Stimulated activated CD4-positive, alpha-beta T cell treated with anti-CD3 and anti-CD28 coated beads, Interleukin-4, amount 100 ng/mL, for 48 hours (primary cell): ENCODE data around the gene RPL11.
A peak's percentile ranks its signal among the peaks of the same experiment; 100 is the strongest.
"Not testable (repeated sequence)": the region's sequence is repeated elsewhere in the genome, so short reads cannot be mapped to it uniquely, and the experiment has no call there.

Experiments used
- DNase-seq, 2 donors: peaks; one replicate each; pipeline ENCODE4 v3.0.0-alpha.2; 2020; ENCODE audit warnings: low read depth in 2 of 2

RPL11 gene

DNA sequence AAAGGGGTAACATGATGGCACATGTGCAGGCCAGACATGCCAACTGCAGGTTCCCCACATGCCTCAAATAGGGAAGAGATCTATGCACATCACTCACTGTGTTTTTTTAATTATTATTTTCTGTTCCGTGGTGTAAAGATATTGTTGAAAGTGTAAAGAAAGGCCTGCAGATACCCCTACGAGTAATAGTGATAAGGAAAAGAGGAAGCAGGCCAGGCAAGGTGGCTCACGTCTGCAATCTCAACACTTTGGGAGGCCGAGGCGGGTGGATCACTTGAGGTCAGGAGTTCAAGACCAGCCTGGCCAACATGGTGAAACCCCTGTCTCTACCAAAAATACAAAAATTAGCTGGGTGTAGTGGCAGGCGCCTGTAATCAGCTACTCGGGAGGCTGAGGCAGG lies 6.4 kb upstream of the RPL11 start:
- not testable (repeated sequence) for DNase-seq

DNA sequence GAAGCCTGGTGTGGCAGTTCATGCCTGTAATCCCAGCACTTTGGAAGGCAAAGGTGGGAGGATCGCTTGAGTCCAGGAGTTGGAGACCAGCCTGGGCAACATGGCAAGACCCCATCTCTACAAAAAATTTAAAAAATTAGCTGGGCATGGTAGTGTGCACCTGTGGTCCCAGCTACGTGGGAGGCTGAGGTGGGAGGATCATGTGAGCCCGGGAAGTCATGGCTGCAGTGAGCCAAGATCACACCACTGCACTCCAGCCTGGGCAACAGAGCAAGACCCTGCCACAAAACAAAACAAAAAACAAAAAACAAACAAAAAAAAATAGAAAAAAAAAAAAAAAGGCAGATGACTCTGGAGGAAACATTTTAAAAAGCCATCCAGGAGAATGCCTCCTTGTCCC lies 3.9 kb upstream of the RPL11 start:
- DNase-seq, result not testable (repeated sequence)

DNA sequence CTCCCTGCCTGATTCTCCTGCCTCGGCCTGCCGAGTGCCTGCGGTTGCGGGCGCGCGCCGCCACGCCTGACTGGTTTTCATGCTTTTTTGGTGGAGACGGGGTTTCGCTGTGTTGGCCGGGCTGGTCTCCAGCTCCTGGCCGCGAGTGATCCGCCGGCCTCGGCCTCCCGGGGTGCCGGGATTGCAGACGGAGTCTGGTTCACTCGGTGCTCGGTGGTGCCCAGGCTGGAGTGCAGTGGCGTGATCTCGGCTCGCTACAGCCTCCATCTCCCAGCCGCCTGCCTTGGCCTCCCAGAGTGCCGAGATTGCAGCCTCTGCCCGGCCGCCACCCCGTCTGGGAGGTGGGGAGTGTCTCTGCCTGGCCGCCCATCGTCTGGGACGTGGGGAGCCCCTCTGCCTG lies 3.3 kb upstream of the RPL11 start:
- DNase-seq, result not testable (repeated sequence)

DNA sequence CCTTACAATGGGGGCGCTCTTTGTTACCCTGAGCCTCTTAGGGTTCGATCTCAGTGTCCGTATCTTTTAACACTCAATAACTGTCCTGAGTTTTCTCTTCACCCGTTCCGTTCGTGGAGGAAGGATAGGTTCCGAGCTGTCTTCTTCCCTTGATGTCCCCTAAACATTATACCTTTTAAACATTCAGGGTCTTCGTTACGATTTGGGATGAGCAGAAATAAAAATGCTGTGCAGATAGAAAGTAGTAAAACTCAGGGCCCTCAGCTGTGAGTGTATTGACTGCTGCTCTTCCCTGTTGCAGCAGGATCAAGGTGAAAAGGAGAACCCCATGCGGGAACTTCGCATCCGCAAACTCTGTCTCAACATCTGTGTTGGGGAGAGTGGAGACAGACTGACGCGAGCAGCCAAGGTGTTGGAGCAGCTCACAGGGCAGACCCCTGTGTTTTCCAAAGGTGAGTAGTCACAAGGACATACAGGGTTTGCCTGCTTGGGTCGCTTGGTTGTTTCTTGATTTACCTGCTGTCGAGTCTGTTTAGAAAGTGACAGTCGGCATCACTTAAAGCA lies 784 bp downstream of the RPL11 start:
- DNase-seq, result no peak

DNA sequence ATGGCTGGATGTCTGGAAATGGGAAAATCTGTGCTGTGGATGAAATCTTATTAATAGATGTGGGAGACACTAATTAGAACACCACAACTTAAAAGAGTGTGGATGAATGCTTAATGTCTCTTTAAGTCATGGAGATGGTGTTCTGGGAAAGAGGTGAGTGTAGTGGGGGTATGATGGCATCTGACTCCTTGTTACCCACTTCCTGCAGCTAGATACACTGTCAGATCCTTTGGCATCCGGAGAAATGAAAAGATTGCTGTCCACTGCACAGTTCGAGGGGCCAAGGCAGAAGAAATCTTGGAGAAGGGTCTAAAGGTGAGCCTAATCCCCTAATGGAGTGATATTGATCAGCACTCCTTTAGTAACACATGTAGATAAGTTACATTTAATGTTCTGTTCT lies 2.0 kb downstream of the RPL11 start:
- no peak for DNase-seq

DNA sequence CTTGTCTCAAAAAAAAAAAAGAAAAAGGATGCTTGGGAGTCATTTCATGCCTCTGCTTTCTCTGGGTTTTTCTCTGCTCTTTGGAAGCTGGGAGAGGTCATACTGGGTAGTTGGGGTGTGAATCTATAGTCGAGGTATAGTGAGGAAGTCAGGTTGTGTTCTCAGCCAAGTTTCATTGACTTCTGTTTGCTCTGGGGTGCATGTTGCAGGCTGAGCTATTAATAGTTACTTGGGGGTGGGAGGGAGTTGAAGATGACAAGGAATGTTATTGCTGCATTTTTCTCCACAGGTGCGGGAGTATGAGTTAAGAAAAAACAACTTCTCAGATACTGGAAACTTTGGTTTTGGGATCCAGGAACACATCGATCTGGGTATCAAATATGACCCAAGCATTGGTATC lies 2.8 kb downstream of the RPL11 start:
- no peak for DNase-seq

DNA sequence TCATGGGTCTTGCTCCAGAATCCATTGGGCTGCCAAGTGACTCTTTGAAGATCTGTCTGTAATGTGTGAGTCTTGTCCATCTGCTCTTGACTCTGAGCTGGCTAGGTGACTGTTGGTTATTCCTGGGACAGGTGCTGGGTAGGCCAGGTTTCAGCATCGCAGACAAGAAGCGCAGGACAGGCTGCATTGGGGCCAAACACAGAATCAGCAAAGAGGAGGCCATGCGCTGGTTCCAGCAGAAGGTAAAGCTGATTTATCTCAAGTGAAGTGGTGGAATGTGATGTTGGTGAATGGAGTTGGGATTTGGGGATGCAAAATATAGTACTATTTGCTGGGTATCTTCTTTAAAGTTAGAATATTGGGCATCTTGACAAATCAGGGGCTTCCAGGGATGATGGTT lies 4.1 kb downstream of the RPL11 start:
- no peak for DNase-seq

DNA sequence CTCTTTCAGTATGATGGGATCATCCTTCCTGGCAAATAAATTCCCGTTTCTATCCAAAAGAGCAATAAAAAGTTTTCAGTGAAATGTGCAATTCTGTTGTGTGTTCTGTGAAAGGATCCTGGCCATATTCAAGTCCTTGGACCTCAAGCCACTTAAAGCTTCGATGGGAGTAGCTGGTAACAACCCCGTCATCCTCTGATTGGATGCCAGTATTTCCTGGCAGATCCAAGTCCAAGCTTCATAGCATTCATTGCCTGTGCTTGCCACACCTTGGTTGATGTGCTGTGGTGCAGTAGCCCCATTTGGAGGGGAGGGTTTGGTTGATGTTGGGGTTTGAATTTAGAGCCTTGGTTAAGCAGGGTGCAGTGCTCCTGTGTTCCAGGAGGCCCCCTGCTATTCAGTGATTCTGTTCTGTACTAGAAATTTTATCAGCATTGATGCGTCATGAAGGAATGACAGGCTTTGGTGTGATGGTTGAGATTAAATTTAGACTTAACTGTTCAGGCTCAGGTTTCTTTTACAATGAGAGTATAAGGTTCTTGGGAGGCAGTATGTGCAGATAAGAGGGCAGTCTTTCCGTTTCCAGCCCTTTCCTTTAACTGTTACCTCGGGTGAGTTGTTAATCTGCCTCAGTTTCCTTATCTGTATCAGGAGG lies 4.9 kb downstream of the RPL11 start:
- no peak for DNase-seq

DNA sequence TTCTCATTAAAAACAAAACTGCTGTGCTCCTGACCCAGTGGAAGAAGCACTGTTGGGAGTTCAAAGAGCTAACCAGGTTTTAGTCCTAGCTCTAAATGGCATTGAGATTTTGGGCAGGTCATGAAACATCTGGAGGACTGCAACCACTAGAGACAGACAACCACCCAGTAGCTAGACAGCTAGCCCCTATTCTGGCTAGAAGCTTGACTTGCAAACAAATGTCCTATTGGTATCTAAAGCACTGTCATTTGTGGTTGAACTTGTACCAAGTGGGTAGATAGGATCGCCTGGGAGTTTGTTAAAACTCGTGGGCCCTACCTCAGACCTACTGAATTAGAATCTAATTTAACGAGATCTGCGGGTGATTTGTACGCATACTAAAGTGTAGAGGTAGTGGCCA lies 6.9 kb downstream of the RPL11 start:
- no peak for DNase-seq

DNA sequence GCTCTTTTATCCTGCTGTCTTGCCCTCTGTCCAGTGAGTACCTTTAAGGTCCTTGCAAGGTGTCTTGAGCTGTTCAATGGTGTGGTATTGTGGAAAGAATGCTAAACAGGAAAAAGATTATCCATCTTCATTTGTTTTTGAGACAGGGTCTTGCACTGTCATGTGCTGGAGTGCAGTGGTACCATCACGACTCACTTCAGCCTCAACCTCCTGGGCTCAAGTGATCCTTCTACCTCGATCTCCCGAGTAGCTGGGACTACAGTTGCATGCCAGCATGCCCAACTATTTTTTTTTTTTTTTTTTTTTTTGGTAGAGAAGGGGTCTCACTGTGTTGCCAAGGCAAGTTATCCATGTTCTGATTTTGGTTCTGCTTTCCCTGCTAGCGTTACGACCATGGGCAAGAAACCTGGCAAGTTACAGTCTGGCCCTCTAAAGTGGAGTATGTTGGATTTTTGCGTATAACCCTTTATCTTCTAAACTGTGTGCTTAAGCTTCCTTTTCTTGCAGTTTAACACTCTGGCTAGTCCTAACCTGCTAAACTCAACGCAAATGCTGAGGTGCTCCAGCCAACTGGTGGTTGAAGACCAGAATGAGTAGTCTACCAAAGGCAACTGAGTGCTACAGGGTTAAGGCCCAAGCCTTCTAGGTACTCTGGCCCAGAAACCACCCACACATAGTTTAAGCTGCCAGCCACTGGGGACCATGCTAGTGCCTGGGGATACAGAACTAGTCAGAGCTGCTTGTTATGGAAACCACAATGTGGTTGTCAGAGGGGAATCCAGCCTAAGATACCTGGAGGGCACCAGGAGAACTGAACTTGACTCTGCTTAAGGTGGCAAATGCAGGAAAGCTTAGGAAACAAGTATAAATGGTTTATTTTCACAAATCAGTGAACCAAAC lies 7.9 kb downstream of the RPL11 start:
- peak in 1 of 2 donors; percentile 24 for DNase-seq

DNA sequence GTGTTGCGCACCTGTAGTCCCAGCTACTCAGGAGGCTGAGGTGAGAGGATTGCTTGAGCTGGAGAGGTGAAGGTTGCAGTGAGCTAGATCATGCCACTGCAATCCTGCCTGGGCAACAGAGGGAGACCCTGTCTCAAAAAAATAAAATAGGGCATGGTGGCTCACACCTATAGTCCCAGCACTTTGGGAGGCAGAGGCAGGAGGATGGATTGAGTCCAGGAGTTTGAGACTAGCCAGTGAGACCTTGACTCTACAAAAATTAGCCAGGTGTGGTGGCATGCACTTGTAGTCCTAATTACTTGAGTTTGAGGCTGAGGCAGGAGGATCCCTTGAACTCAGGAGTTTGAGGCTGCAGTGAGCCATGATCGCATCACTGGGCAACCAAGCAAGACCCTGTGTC lies 9.7 kb downstream of the RPL11 start:
- no peak for DNase-seq

DNA sequence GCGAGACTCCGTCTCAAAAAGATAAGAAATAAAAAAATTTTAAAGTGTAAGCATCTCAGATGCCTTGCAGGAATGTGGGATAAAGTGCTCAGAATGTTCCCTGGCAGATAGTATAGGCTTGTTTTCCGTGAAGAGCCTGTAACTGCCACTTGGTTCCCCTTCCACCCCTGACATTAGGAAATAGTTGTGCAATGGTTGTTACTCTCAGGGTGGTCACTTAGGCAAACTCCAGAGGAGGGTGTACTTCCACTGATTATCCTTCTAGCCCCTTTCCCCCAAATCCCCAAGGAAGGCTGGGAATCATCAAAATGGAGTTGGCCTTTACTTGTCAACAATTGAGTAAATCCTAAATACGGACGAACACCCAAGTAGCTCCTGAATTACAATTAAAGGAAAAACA lies 10.4 kb downstream of the RPL11 start:
- no peak for DNase-seq

DNA sequence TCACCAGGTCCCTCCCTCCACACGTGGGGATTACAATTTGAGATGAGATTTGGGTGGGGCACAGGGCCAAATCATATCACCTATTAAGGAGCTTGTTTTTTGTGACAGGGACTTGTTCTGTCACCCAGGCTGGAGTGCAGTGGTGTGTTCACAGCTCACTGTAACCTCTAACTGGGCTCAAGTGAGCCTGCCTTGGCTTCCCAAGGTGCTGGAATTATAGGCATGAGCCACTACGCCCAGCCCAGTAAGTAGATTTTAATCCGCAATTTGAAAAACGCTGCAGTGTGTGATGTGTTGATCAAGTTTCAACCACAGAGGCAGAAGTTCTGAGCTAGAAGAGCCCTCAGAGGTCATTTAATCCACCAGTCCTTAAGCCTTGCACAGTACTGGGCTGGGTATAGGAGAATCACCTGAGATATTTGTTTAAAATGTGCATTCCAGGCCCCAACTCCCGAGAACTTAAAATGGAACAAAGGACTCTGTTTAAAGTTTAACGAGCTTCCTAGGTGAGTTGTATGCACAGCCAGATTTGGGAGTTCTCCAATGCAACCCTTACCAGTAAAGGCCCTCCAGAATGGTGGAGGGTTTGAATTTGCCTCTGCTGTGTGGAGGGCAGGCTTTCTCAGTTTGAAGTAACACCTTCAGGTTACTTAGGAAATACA lies 13.4 kb downstream of the RPL11 start:
- DNase-seq, result no peak

DNA sequence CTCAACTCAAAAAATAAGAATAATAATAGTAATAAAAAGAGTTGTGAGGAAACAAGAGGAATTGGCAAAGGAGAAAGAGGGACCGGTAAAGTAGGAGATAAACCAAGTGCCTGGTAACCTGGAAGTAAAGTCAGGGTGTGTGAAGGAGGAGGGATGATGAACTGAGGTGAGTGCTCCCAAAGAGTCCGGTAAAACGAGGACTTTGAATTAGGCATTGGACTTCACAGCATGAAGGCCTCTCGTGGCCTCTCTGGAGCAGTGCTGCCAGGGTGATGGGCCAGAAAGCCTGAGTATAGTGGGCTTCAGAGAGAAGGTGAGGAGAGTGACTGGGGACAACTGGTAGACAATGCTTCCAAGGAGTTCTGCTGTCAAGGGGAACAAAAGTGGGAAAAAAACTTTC lies 17.6 kb downstream of the RPL11 start:
- no peak for DNase-seq

DNA sequence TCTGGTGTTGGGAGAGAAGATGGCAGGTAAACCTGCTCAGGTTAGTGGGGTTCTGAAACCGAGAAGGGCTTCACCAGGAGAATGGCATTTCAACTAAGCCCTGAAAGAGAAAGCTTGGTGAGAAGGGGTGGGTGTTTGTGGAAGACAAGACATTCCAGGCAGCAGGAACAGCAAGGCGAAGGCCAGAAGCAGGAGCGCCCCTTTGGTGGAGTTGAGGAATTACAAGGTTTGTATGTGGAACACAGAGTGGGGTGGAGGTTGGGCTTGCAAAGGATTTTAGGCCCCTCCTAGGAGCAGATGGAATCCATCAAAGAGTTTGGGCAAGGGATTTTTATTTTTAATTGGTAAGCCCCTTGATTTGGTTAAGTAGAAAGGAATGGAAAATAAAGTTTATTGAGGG lies 26.9 kb downstream of the RPL11 start:
- DNase-seq, result no peak

DNA sequence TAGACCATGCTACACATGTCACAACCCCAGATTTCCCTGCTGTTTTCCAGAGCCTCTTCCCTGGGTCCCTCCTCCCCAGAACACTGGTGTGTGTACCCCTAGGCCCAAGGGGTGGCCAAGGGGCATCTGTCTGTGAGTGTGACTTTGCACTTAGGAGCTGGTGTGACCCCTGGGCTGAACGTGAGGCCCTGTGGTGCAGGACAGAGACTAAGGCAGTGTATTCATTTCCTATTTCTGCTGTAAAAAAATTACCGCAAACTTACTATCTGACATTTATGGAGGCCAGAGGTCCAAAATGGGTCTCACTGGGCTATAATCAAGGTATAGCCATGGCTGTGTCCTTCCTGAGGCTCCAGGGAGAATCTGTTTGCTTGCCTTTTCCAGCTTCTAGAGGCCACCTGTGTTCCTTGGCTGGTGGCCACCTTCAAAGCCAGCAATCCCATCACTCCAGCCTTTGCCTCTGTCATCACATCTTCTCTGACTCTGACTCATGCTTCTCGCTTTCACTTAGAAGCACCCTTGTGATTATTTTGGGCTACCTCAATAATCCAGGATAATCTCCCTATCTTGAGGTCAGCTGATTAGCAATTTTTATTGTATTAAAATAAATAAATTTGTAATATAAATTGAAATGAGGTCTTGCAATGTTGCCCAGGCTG lies 27.7 kb downstream of the RPL11 start:
- DNase-seq, result no peak

DNA sequence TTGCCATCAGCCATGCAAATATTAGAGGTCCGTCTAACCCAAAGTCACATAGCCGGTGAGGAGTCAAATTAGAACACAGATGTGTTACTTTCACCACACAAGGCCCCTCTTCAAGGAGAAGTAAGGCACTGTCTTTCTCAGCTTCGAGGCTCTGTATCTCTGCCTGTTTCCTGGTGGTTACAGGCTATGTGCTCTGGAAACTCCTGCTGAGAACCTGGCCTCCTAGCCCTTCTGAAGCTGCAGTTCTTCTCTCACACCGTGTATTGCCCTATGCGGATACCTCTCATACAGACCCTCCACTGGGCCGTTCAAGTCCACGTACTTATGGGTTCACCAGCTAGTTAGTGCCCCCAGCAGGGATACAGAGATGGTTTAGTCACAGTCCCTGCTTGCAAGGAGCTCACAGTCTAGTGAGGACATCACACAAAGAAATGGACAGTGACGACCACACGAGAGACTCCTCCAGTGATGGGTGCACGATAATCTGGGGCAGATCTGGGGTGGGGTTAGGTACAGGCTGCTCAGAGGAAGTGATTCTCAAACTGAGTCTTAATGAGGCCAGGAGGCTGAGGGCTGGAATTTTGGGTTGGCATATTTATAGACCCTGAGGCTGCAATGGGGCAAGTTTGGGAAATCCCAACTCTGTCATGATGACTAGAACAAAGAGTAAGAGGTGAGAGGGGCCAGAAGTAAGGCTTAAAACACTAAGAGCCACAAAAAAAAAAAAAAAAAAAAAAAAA lies 28.8 kb downstream of the RPL11 start:
- peak in 1 of 2 donors; percentile 28 for DNase-seq

DNA sequence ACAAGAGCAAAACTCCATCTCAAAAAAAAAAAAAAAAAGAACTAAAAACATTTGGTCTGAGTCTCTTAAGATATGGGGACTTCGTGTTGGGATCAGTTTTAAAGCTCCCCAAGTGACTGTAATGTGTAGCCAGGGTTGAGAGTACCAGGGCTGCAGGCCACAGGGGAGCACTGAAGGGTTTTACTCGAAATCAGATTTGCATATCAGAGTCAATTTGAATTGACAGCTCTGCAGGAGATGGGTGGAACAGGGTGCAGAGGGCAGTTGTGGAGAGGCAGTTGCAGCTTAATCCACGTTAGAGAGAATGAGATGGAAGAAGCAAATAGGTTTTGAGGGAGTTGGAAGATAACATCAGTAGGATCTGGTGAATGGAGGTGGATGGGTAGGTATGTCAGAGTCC lies 31.0 kb downstream of the RPL11 start:
- DNase-seq, result no peak

DNA sequence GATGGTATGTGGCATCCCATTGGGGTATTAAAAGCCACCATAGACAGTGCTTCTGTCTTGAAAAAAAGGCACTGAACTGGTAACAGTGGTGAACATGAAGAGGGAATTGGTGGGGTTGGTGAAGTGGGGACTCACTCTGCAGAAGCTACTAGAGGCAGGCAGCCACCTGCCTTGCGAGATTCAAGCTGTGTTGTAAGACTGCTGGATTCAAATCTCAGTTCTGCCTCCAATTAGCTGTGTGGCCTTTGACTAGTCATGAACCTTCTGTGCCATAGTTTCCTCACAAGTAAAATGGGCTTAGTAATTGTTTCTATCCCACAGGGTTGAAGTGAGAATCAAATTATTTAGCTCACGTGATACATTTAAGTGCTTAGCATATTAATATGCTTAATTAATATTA lies 35.1 kb downstream of the RPL11 start:
- no peak for DNase-seq

DNA sequence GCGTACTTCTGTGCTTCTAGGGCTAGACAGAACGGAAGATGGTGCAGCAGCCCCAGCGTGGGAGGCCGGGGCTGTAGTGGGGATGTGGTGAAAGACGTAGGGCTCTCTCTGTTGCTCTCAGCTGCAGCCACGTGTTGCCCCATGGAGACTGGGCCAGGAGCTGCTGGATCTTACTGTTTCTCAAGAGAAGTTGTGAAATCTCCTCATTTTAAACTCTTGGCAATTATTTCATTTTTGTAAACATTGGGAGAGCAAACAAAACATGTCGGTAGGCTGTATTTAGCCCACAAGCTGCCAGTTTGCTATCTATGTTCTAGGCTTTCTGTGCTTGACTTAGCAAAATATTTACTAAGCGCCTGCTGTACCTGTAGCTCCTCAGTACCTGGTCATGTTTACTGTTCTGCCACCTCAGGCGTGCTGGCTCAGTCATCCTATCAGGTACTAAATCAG lies 35.8 kb downstream of the RPL11 start:
- DNase-seq, result no peak
